ENCODE data around the gene JARID2.

JARID2 gene

DNA sequence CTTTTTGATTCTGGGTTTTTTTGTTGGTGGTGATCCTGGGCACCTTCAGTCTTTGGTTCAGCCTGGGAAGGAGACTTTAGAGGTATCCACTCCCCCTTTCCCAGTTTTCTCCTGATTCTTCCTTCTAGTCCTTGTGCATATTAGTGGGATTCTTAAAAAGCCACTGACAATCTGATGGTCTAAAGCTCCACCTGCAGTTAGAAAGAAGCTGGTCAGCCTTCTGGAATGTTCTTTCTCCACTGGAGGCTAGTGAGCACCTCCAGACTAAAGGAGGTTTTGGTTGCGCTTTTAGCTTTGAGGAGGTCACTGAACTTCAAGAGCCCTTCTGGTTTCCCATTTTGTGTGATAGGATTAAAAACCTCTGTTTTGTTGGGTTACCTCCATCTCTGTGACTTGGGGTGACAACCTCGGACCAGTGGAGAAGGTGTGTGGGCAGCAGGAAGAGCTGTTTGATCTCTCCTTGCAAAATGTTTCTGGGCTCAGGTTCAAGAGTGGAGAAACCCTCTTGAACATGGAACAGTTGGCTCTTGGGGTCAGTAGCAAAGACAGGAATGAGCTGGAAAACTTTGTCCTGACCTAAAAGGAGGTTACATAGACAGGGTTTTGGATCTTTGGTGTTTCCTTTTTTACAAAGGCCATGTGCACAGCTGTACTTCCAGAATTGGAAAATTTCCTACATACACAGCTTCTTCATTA is 29.0 kb downstream of the JARID2 start:
- no peak overlapping the region for H3K27ac ChIP-seq (ENCODE audit: low read depth, low read length)
- H3K79me2 ChIP-seq (ENCODE audit: insufficient read depth, low read length), result no peaks in the 10 kb centered on the region
- no peak overlapping the region for H3K9ac ChIP-seq (ENCODE audit: low read length)
- no peak overlapping the region for H3K4me2 ChIP-seq (ENCODE audit: low read depth, low read length, poor library complexity, severe bottlenecking)
- H3K9me3 ChIP-seq (ENCODE audit: insufficient read depth, low read length), result no peaks in the 10 kb centered on the region
- H2AFZ ChIP-seq (ENCODE audit: low read depth, low read length, severe bottlenecking), result no peak overlapping the region
- H3K27me3 ChIP-seq (ENCODE audit: low read length), result no peaks in the 10 kb centered on the region
- H3K9me2 ChIP-seq (replicated peaks; ENCODE audit: insufficient read depth, low read length), result no peaks in the 10 kb centered on the region
- no peaks in the 10 kb centered on the region for H3K36me3 ChIP-seq (ENCODE audit: low read length)
- TF ChIP-seq EZH2phosphoT487 (conservative IDR thresholded peaks at IDR 0.05; ENCODE audit: low read length), result no peak
- TF ChIP-seq, protein P1, sequence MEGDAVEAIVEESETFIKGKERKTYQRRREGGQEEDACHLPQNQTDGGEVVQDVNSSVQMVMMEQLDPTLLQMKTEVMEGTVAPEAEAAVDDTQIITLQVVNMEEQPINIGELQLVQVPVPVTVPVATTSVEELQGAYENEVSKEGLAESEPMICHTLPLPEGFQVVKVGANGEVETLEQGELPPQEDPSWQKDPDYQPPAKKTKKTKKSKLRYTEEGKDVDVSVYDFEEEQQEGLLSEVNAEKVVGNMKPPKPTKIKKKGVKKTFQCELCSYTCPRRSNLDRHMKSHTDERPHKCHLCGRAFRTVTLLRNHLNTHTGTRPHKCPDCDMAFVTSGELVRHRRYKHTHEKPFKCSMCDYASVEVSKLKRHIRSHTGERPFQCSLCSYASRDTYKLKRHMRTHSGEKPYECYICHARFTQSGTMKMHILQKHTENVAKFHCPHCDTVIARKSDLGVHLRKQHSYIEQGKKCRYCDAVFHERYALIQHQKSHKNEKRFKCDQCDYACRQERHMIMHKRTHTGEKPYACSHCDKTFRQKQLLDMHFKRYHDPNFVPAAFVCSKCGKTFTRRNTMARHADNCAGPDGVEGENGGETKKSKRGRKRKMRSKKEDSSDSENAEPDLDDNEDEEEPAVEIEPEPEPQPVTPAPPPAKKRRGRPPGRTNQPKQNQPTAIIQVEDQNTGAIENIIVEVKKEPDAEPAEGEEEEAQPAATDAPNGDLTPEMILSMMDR (IDR thresholded peaks at IDR 0.05; ENCODE audit: insufficient read depth, low read length, poor library complexity, severe bottlenecking), result no peak
- H3K4me3 ChIP-seq (ENCODE audit: insufficient read depth, low read length, poor library complexity, severe bottlenecking), result no peak overlapping the region
- H3F3A ChIP-seq (ENCODE audit: insufficient read depth), result no peaks in the 10 kb centered on the region
- peaks cover 15% of the 10 kb centered on the region for H4K20me1 ChIP-seq (ENCODE audit: low read depth, low read length)

DNA sequence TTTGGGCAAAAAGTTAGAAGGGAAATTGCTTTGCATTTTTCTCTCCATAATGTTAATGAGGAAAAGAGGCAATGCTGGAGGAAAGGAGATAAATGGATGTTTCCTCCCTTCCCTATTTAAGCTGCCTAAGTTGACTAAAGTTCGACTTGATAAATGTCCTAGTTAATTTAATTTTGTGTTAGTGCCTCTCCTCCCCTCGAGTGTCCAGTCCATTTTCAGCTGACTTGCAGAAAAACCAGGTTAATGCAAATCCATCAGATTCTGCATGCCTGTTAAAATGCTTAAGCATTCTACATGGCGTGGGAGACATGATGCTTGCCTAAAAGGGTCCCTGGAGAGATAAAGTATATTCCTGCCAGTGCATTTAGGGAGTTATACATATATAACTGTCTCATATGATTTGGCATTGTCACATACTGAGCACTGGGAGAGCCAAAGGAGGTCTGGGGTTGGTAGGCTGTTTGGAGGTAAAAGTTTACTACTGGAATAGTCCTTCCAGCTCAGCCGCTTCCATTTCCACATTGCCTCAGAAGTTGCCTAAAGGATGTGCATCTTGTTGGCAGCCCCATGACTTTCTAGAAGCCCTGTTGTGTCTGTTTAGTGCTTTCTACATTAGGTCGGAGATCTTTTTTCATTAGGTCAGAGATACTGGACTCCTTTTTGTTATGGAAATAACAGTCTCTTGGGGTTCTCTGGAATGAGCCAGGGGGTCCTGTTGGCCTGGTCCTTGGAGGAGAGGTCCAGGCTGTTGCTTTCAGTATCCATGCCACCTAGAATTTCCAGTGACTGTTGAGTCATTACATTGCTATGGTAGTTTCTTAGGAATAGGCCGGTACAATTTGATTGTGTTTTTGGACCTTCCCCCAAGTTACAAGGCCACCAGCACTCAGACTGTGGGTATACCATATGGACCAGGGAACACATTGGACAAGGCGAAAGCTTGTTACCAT is 30.4 kb downstream of the JARID2 start:
- no peaks in the 10 kb centered on the region for H3K9me2 ChIP-seq (replicated peaks; ENCODE audit: insufficient read depth, low read length)

DNA sequence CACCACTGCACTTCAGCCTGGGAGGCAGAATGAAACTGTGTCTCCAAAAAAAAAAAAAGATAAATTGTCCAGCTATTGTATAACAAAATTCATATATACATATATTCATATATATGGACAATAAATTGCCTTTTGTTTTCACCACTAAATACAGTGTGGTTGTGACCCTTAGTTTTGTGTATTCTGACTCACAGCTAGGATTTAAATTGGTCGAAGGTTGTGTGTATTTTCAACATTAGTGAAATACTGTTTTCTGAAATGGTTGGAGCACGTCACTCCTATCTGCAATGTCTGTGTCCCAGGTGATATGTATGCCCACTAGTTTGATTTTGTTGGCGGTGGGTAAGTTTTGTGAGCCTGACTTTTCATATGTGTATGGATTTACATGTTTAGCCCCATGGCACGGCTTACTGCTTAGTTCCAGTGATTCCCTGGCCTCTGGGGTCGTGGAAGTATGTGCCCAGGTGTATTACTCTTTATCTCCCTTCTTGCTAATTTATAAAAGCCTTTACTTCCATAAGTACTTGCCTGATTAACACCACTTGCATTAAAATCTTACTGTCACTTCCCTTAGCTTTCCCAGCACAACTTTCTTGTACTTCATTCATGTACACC is 33.3 kb downstream of the JARID2 start:
- Histone ChIP-seq H3K4me3 (ENCODE audit: insufficient read depth, low read length, poor library complexity, severe bottlenecking) (no peak overlapping the region), H3K9me3 (ENCODE audit: insufficient read depth, low read length) (no peaks in the 10 kb centered on the region), H3K27ac (ENCODE audit: low read depth, low read length) (no peak overlapping the region), H4K20me1 (ENCODE audit: low read depth, low read length) (peaks cover 21% of the 10 kb centered on the region), H3K9me2 (replicated peaks; ENCODE audit: insufficient read depth, low read length) (no peaks in the 10 kb centered on the region), H3F3A (ENCODE audit: insufficient read depth) (no peaks in the 10 kb centered on the region), H3K79me2 (ENCODE audit: insufficient read depth, low read length) (no peaks in the 10 kb centered on the region), H3K27me3 (ENCODE audit: low read length) (no peaks in the 10 kb centered on the region), H3K9ac (ENCODE audit: low read length) (no peak overlapping the region), H3K36me3 (ENCODE audit: low read length) (no peaks in the 10 kb centered on the region), H3K4me2 (ENCODE audit: low read depth, low read length, poor library complexity, severe bottlenecking) (no peak overlapping the region), H2AFZ (ENCODE audit: low read depth, low read length, severe bottlenecking) (no peak overlapping the region)
- no peak for TF ChIP-seq EZH2phosphoT487 (conservative IDR thresholded peaks at IDR 0.05; ENCODE audit: low read length)
- TF ChIP-seq, protein P1 (IDR thresholded peaks at IDR 0.05; ENCODE audit: insufficient read depth, low read length, poor library complexity, severe bottlenecking), result no peak

More for the DNA sequence above, 30.4 kb downstream of the JARID2 start:
- TF ChIP-seq EZH2phosphoT487 (conservative IDR thresholded peaks at IDR 0.05; ENCODE audit: low read length), result no peak
- TF ChIP-seq, protein P1 (IDR thresholded peaks at IDR 0.05; ENCODE audit: insufficient read depth, low read length, poor library complexity, severe bottlenecking), result no peak
- no peak overlapping the region for H3K4me3 ChIP-seq (ENCODE audit: insufficient read depth, low read length, poor library complexity, severe bottlenecking)
- no peak overlapping the region for H3K9ac ChIP-seq (ENCODE audit: low read length)
- no peaks in the 10 kb centered on the region for H3K27me3 ChIP-seq (ENCODE audit: low read length)
- H3F3A ChIP-seq (ENCODE audit: insufficient read depth), result no peaks in the 10 kb centered on the region
- H3K27ac ChIP-seq (ENCODE audit: low read depth, low read length), result no peak overlapping the region
- H3K79me2 ChIP-seq (ENCODE audit: insufficient read depth, low read length), result no peaks in the 10 kb centered on the region
- H4K20me1 ChIP-seq (ENCODE audit: low read depth, low read length), result peaks cover 21% of the 10 kb centered on the region
- H2AFZ ChIP-seq (ENCODE audit: low read depth, low read length, severe bottlenecking), result no peak overlapping the region
- H3K36me3 ChIP-seq (ENCODE audit: low read length), result no peaks in the 10 kb centered on the region
- H3K4me2 ChIP-seq (ENCODE audit: low read depth, low read length, poor library complexity, severe bottlenecking), result no peak overlapping the region
- no peaks in the 10 kb centered on the region for H3K9me3 ChIP-seq (ENCODE audit: insufficient read depth, low read length)

Measured in SU-DHL-6 (cell line).